ENCODE measurements around the gene LRRC61. TPM values are rescaled to one million over a fixed set of nuclear protein-coding genes. Genes with fewer than 3 reads are reported as not detected.

Gene LRRC61
- total and polyA plus RNA-seq, 4 experiments from 2014 or later = 11.0 to 16.0 (median 13.8) TPM

DNA sequence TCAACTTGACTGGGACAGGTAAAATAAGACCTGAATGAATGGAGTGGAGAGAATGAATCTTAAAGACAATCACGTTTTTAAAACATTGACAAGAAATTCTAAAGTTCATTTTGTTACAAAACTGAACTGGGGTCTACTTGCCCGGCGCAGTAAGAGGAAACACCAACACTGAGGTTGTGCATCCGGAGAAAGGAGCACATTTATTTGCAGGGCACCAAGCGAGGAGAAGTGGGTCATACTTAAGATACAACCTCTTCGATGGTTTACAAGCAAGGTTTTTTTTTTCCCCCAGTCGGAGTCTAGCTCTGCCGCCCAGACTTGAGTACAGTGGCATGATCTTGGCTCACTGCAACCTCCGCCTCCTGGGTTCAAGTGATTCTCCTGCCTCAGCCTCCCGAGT is 42.0 kb downstream of the LRRC61 start:
- Mint-ChIP-seq H3K27me3 (no peaks in the 10 kb centered on the region), H3K9me3 (no peaks in the 10 kb centered on the region), H3K27ac (no peak overlapping the region), H3K4me3 (no peak overlapping the region), H3K36me3 (peaks cover 0 to 5% of the 10 kb centered on the region in 2 donors), H3K4me1 (peaks cover 8 to 42% (median 18%) of the 10 kb centered on the region in 4 donors)
- Histone ChIP-seq H3K27ac (ENCODE audit: low read depth, low read length) (no peak overlapping the region), H3K9me3 (ENCODE audit: control insufficient read depth in 1 of 2, low read length in 2 of 2) (no peaks in the 10 kb centered on the region), H3K4me1 (ENCODE audit: insufficient read depth, low read length) (peaks cover 20% of the 10 kb centered on the region), H3K36me3 (ENCODE audit: insufficient read depth, low read length) (no peaks in the 10 kb centered on the region), H3K27me3 (ENCODE audit: insufficient read depth, low read length) (no peaks in the 10 kb centered on the region), H3K4me3 (ENCODE audit: low read length in 2 of 2) (no peak overlapping the region)
- ChIA-PET CTCF (ENCODE audit: partially characterized antibody) (interaction anchor here (1.2 to 6.1 kb wide), 5 partner anchors 9 to 390 kb away, joined by 3 to 55 read pairs (median 5); no protein-coding TSS in a partner anchor), POLR2A (ENCODE audit: partially characterized antibody) (interaction anchor here (1.0 to 6.9 kb wide), 2 partner anchors 8 to 40 kb away, joined by 4 to 101 read pairs; a partner anchor contains a TSS)
- DNase-seq = no peak
- intact Hi-C loops (cut with micrococcal nuclease) = no loop called here

DNA sequence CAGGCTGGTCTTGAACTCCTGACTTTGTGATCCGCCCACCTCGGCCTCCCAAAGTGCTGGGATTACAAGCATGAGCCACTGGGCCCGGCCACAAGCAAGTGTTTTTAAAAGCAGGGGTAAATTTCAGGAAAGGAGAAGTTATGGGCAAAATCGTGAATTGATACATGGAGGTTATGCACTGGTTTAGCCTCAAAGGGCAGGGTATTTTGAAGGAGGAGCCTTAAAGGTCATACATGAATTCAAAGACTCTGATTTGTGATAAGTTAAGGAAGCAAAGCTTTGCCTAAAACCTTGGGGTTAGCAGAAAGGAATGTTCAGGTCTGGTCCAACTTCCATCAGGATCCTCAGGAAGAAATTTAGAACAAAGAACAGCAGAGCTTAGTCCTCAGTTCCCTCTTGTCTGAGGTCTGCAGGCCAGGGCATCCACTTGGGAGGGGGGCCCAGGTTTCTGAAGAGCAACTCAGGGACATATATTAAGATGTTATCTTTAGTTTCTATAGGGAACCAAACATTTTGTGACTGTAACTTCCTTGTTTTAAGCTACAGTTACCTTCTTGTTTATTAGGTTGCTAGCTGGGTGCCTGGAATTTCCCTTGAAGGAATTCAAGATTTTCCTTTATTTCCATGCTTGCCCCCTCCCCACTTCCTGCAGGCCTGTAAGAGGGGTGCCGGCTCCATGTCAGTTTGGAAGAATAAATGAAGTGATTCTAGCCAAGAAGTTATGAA is 42.7 kb downstream of the LRRC61 start:
- intact Hi-C loops (cut with micrococcal nuclease) = no loop called here
- H3K36me3 Mint-ChIP-seq = peaks cover 3 to 10% of the 10 kb centered on the region in 2 donors
- H3K9me3 Mint-ChIP-seq = no peaks in the 10 kb centered on the region
- H3K4me3 ChIP-seq (ENCODE audit: low read length in 2 of 2) = no peak overlapping the region
- H3K27me3 Mint-ChIP-seq = no peaks in the 10 kb centered on the region
- peak overlapping the region in 4 of 8 donors; percentile 34 to 54 (median 50) for H3K4me3 Mint-ChIP-seq
- H3K4me1 Mint-ChIP-seq = peaks cover 12 to 47% (median 23%) of the 10 kb centered on the region in 4 donors
- no peaks in the 10 kb centered on the region for H3K27me3 ChIP-seq (ENCODE audit: insufficient read depth, low read length)
- POLR2A ChIA-PET (ENCODE audit: partially characterized antibody) = interaction anchor here (0.6 to 6.9 kb wide), 4 partner anchors 8 to 40 kb away, joined by 3 to 101 read pairs (median 4); a partner anchor contains a TSS
- H3K36me3 ChIP-seq (ENCODE audit: insufficient read depth, low read length) = peaks cover 4% of the 10 kb centered on the region
- H3K9me3 ChIP-seq (ENCODE audit: control insufficient read depth in 1 of 2, low read length in 2 of 2) = no peaks in the 10 kb centered on the region
- H3K27ac ChIP-seq (ENCODE audit: low read depth, low read length) = no peak overlapping the region
- no peak for DNase-seq
- H3K4me1 ChIP-seq (ENCODE audit: insufficient read depth, low read length) = peaks cover 26% of the 10 kb centered on the region
- CTCF ChIA-PET (ENCODE audit: partially characterized antibody) = interaction anchor here (1.2 to 6.1 kb wide), 6 partner anchors 10 to 390 kb away, joined by 3 to 55 read pairs (median 6); a partner anchor contains a TSS
- H3K27ac Mint-ChIP-seq = peak overlapping the region in 6 of 7 donors; percentile 18 to 80 (median 51)

- H3K36me3 Mint-ChIP-seq = peaks cover 7 to 11% of the 10 kb centered on the region in 2 donors
- Histone ChIP-seq H3K36me3 (ENCODE audit: insufficient read depth, low read length) (peaks cover 8% of the 10 kb centered on the region), H3K27ac (ENCODE audit: low read depth, low read length) (peak overlapping the region; percentile 75), H3K9me3 (ENCODE audit: control insufficient read depth in 1 of 2, low read length in 2 of 2) (no peaks in the 10 kb centered on the region), H3K27me3 (ENCODE audit: insufficient read depth, low read length) (no peaks in the 10 kb centered on the region), H3K4me3 (ENCODE audit: low read length in 2 of 2) (peak overlapping the region; percentile 54 to 89), H3K4me1 (ENCODE audit: insufficient read depth, low read length) (peaks cover 26% of the 10 kb centered on the region)
- H3K4me3 Mint-ChIP-seq = peak overlapping the region; percentile 85 to 98 (median 90)
- ChIA-PET POLR2A (ENCODE audit: partially characterized antibody) (interaction anchor here (0.6 to 6.9 kb wide), 14 partner anchors 10 to 643 kb away, joined by 3 to 101 read pairs (median 4); partner anchors contain the start of genes GIMAP4, GIMAP7, GIMAP8 and ZNF775), CTCF (ENCODE audit: partially characterized antibody) (interaction anchor here (1.2 to 6.1 kb wide), 4 partner anchors 10 to 13 kb away, joined by 4 to 55 read pairs (median 10); partner anchors contain the start of gene ZNF775)
- intact Hi-C loops (cut with micrococcal nuclease) = loop anchor here (1.0 to 2.0 kb wide), 3 partner anchors 12 to 45 kb away; partner anchors contain the start of genes ACTR3C, LRRC61 and ZNF775
- no peaks in the 10 kb centered on the region for H3K9me3 Mint-ChIP-seq
- peaks cover 13 to 39% (median 23%) of the 10 kb centered on the region in 4 donors for H3K4me1 Mint-ChIP-seq
- H3K27me3 Mint-ChIP-seq = no peaks in the 10 kb centered on the region
- DNase-seq = no peak
- H3K27ac Mint-ChIP-seq = peak overlapping the region; percentile 83 to 96 (median 89)
Measured at GRCh38 chr7:150367677-150368095, 44.5 kb downstream of the LRRC61 start.

GRCh38 chr7:150368096-150368883 is 45.1 kb downstream of the LRRC61 start, which contains the start of gene REPIN1:
TSS of gene REPIN1 (plus strand) at chr7:150368822. CDS start at chr7:150369712, 890 bp downstream.
- Histone ChIP-seq H3K4me1 (ENCODE audit: insufficient read depth, low read length) (peaks cover 26% of the 10 kb centered on the region), H3K27ac (ENCODE audit: low read depth, low read length) (peak within 1 kb of the TSS; percentile 75), H3K9me3 (ENCODE audit: control insufficient read depth in 1 of 2, low read length in 2 of 2) (no peaks in the 10 kb centered on the region), H3K36me3 (ENCODE audit: insufficient read depth, low read length) (peaks cover 13% of the 10 kb centered on the region), H3K4me3 (ENCODE audit: low read length in 2 of 2) (peak within 1 kb of the TSS; percentile 64 to 89), H3K27me3 (ENCODE audit: insufficient read depth, low read length) (no peaks in the 10 kb centered on the region)
- CTCF ChIA-PET (ENCODE audit: partially characterized antibody) = interaction anchor here (2.6 to 6.1 kb wide), 2 partner anchors 10 to 13 kb away, joined by 14 to 55 read pairs; partner anchors contain the start of gene ZNF775
- Mint-ChIP-seq H3K4me1 (peaks cover 13 to 42% (median 25%) of the 10 kb centered on the region in 4 donors), H3K4me3 (peak within 1 kb of the TSS; percentile 91 to 98 (median 95)), H3K27me3 (no peaks in the 10 kb centered on the region), H3K27ac (peak within 1 kb of the TSS; percentile 83 to 96 (median 93)), H3K36me3 (peaks cover 12 to 15% of the 10 kb centered on the region in 2 donors), H3K9me3 (no peaks in the 10 kb centered on the region)
- peak; percentile 75 to 91 (median 76) for DNase-seq
- POLR2A ChIA-PET (ENCODE audit: partially characterized antibody) = interaction anchor here (0.6 to 6.9 kb wide), 19 partner anchors 10 to 642 kb away, joined by 3 to 101 read pairs (median 4); partner anchors contain the start of genes GIMAP4, GIMAP7, GIMAP8 and ZNF775
- intact Hi-C loops (cut with micrococcal nuclease) = loop anchor here (1.0 to 2.0 kb wide), 3 partner anchors 11 to 45 kb away; partner anchors contain the start of genes ACTR3C, LRRC61 and ZNF775

DNA sequence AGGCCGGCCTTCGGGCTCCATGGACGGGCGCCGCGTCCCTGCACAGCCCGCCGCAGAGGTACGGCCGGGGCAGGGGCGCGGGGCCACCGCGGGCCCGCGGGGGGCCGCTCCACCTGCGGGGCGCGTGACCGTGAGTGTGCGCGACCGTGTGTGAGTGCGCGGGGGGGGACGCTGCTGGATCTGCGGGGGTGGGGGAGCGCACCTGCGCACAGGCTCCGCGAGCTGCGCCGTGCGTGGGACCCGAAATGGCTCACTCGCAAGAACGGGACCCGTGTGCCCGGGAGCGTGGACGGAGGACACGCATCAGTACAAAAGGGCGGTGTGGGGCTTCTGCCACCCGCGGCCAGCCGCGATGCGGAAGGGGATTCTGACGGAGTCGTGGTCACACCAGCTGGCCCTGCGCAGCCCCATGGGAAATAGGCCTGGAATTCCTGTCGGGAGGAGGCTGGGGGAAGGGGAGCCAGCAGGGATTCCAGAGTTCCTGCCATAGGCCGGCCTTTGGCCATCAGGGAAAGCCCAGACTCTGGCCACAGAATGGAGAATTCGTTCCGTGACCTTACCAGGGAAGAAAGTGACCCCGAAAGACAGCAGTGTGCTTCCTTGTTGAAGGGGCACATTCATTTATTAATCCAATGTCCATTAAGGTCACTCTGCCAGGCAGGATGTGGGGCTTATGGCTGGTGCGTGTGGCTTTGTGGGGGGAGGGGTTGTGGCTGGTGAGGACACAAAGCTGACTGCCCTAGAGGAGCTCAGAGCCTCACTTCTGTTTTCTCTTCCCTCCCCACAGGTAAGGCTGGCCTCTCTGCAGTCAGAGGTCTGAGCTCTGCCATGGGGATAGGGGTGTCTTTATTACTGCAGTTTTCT is 46.0 kb downstream of the LRRC61 start:
- Histone ChIP-seq H3K36me3 (ENCODE audit: insufficient read depth, low read length) (peaks cover 13% of the 10 kb centered on the region), H3K27ac (ENCODE audit: low read depth, low read length) (peak overlapping the region; percentile 75), H3K4me1 (ENCODE audit: insufficient read depth, low read length) (peaks cover 24% of the 10 kb centered on the region), H3K4me3 (ENCODE audit: low read length in 2 of 2) (peak overlapping the region; percentile 64 to 89), H3K9me3 (ENCODE audit: control insufficient read depth in 1 of 2, low read length in 2 of 2) (no peaks in the 10 kb centered on the region), H3K27me3 (ENCODE audit: insufficient read depth, low read length) (no peaks in the 10 kb centered on the region)
- Mint-ChIP-seq H3K27me3 (no peaks in the 10 kb centered on the region), H3K4me1 (peaks cover 10 to 42% (median 23%) of the 10 kb centered on the region in 4 donors), H3K9me3 (no peaks in the 10 kb centered on the region), H3K4me3 (peak overlapping the region; percentile 91 to 98 (median 95)), H3K27ac (peak overlapping the region; percentile 79 to 94 (median 92)), H3K36me3 (peaks cover 12 to 21% of the 10 kb centered on the region in 2 donors)
- intact Hi-C loops (cut with micrococcal nuclease) = loop anchor here (1.0 to 2.0 kb wide), 3 partner anchors 10 to 46 kb away; partner anchors contain the start of genes ACTR3C, LRRC61 and ZNF775
- ChIA-PET POLR2A (ENCODE audit: partially characterized antibody) (interaction anchor here (0.6 to 6.9 kb wide), 22 partner anchors 9 to 858 kb away, joined by 3 to 101 read pairs (median 4); partner anchors contain the start of genes ABCF2, ACTR3C, GIMAP4 and GIMAP7), CTCF (ENCODE audit: partially characterized antibody) (interaction anchor here (0.7 to 6.1 kb wide), 5 partner anchors 9 to 386 kb away, joined by 3 to 55 read pairs (median 3); partner anchors contain the start of gene ZNF775)
- DNase-seq = peak in 4 of 5 donors; percentile 64 to 71 (median 66)

Data from CD4-positive, alpha-beta memory T cell (primary cell).